ENCODE measurements around the gene CTTNBP2.

Gene CTTNBP2

GRCh38 chr7:117790731-117791130 lies 82.5 kb downstream of the CTTNBP2 start:
- FAIRE-seq (no peak), DNase-seq (ENCODE audit: insufficient read length, low spot score) (no peak)

- FAIRE-seq (no peak), DNase-seq (ENCODE audit: insufficient read length, low spot score) (no peak)
Measured at GRCh38 chr7:117790251-117790650, 83.0 kb downstream of the CTTNBP2 start.

GRCh38 chr7:117785431-117785830 lies 87.8 kb downstream of the CTTNBP2 start:
- FAIRE-seq (no peak), DNase-seq (ENCODE audit: insufficient read length, low spot score) (no peak)

- FAIRE-seq, result no peak
- no peak for DNase-seq (ENCODE audit: insufficient read length, low spot score)
Measured at GRCh38 chr7:117784315-117784714, 88.9 kb downstream of the CTTNBP2 start.

- DNase-seq (ENCODE audit: insufficient read length, low spot score) (no peak), FAIRE-seq (no peak)
Measured at GRCh38 chr7:117782761-117783160, 90.5 kb downstream of the CTTNBP2 start.

GRCh38 chr7:117781707-117782106 lies 91.5 kb downstream of the CTTNBP2 start:
- FAIRE-seq, result no peak
- DNase-seq (ENCODE audit: insufficient read length, low spot score), result no peak

- DNase-seq (ENCODE audit: insufficient read length, low spot score) (no peak), FAIRE-seq (no peak)
Measured at GRCh38 chr7:117780832-117781231, 92.4 kb downstream of the CTTNBP2 start.

GRCh38 chr7:117777335-117778142 lies 95.7 kb downstream of the CTTNBP2 start:
- FAIRE-seq (no peak), DNase-seq (ENCODE audit: insufficient read length, low spot score) (no peak)

GRCh38 chr7:117776224-117776623 lies 97.0 kb downstream of the CTTNBP2 start:
- FAIRE-seq (no peak), DNase-seq (ENCODE audit: insufficient read length, low spot score) (no peak)

- FAIRE-seq, result no peak
Measured at GRCh38 chr7:117775801-117776200, 97.4 kb downstream of the CTTNBP2 start.

GRCh38 chr7:117774943-117775342 lies 98.3 kb downstream of the CTTNBP2 start:
- FAIRE-seq, result no peak

More at GRCh38 chr7:117775801-117776200, 97.4 kb downstream of the CTTNBP2 start:
- no peak for DNase-seq (ENCODE audit: insufficient read length, low spot score)

GRCh38 chr7:117772421-117772820 lies 100.8 kb downstream of the CTTNBP2 start:
- FAIRE-seq (no peak), DNase-seq (ENCODE audit: insufficient read length, low spot score) (no peak)

More at GRCh38 chr7:117774943-117775342, 98.3 kb downstream of the CTTNBP2 start:
- DNase-seq (ENCODE audit: insufficient read length, low spot score), result no peak

- FAIRE-seq (peak; percentile 4), DNase-seq (ENCODE audit: insufficient read length, low spot score) (no peak)
Measured at GRCh38 chr7:117771756-117772155, 101.5 kb downstream of the CTTNBP2 start.

GRCh38 chr7:117769085-117769484 lies 104.2 kb downstream of the CTTNBP2 start:
- no peak for FAIRE-seq
- no peak for DNase-seq (ENCODE audit: insufficient read length, low spot score)

GRCh38 chr7:117767951-117768350 lies 105.3 kb downstream of the CTTNBP2 start:
- DNase-seq (ENCODE audit: insufficient read length, low spot score), result no peak
- FAIRE-seq, result no peak

GRCh38 chr7:117766913-117767312 lies 106.3 kb downstream of the CTTNBP2 start:
- DNase-seq (ENCODE audit: insufficient read length, low spot score) (no peak), FAIRE-seq (no peak)

- DNase-seq (ENCODE audit: insufficient read length, low spot score) (no peak), FAIRE-seq (peak; percentile 33)
Measured at GRCh38 chr7:117764031-117764430, 109.2 kb downstream of the CTTNBP2 start.

- no peak for FAIRE-seq
- DNase-seq (ENCODE audit: insufficient read length, low spot score), result no peak
Measured at GRCh38 chr7:117762055-117762454, 111.2 kb downstream of the CTTNBP2 start.

- FAIRE-seq, result no peak
- no peak for DNase-seq (ENCODE audit: insufficient read length, low spot score)
Measured at GRCh38 chr7:117759950-117760640, 113.1 kb downstream of the CTTNBP2 start.

GRCh38 chr7:117757440-117757839 lies 115.8 kb downstream of the CTTNBP2 start:
- no peak for FAIRE-seq
- DNase-seq (ENCODE audit: insufficient read length, low spot score), result no peak

- no peak for DNase-seq (ENCODE audit: insufficient read length, low spot score)
- no peak for FAIRE-seq
Measured at GRCh38 chr7:117756586-117757085, 116.6 kb downstream of the CTTNBP2 start.

- FAIRE-seq, result no peak
- DNase-seq (ENCODE audit: insufficient read length, low spot score), result no peak
Measured at GRCh38 chr7:117755136-117755535, 118.1 kb downstream of the CTTNBP2 start.
